HEK293T (cell line): ENCODE data around the gene EOLA2.
"Not testable (repeated sequence)": the region's sequence is repeated elsewhere in the genome, so short reads cannot be mapped to it uniquely, and the experiment has no call there.

Experiments used
- BHLHE40 ChIP-seq: fragments of 450-650 bp; IDR thresholded peaks from 2 replicates; pipeline ENCODE4 v1.6.1; 2016; ENCODE audit warnings: mild to moderate bottlenecking, moderate library complexity, borderline replicate concordance
- CTBP1 ChIP-seq: fragments of 450-650 bp; IDR thresholded peaks from 2 replicates; pipeline ENCODE4 v1.6.1; 2016; ENCODE audit warnings: borderline replicate concordance
- FOXK2 ChIP-seq: fragments of 450-650 bp; IDR thresholded peaks from 2 replicates; pipeline ENCODE4 v1.6.1; 2016; ENCODE audit warnings: mild to moderate bottlenecking
- FOXM1 ChIP-seq: fragments of 450-650 bp; IDR thresholded peaks from 2 replicates; pipeline ENCODE4 v1.6.1; 2017; ENCODE audit warnings: mild to moderate bottlenecking, borderline replicate concordance
- L3MBTL2 ChIP-seq: fragments of 450-650 bp; conservative IDR thresholded peaks from 2 replicates; pipeline ENCODE4 v1.6.1; 2016; ENCODE audit warnings: mild to moderate bottlenecking
- LEF1 ChIP-seq: fragments of 450-650 bp; IDR thresholded peaks from 2 replicates; pipeline ENCODE4 v1.6.1; 2017; ENCODE audit warnings: mild to moderate bottlenecking, borderline replicate concordance
- NFRKB ChIP-seq: fragments of 450-650 bp; IDR thresholded peaks from 2 replicates; pipeline ENCODE4 v1.6.1; 2016; ENCODE audit warnings: mild to moderate bottlenecking, moderate library complexity
- SUZ12 ChIP-seq: fragments of 450-650 bp; IDR thresholded peaks from 2 replicates; pipeline ENCODE4 v1.6.1; 2016; ENCODE audit warnings: mild to moderate bottlenecking

DNA sequence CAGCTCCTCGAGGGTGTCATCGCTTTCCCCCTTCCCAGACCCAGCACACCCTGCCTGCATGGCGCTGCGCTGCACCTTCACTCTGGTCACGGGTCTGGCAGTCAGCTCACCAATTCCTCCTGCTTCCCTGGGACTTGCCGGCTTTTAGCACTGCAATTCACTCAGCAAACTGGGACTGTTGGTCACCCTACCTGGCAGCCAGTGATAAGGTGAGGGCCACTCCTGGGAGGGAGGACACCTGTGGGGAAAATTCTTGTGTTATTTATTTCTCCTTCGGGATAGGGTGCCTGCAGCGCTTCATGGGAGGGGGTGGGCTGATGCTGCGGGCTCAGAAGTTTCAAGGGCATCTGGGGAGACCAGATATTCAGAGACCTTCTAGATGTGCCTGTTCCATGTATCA, 7.5 kb upstream of the EOLA2 start:
- not testable (repeated sequence) for TF ChIP-seq NFRKB, L3MBTL2, LEF1, FOXM1, SUZ12, CTBP1, FOXK2, BHLHE40
